Mucosa of stomach (tissue), 1 donor: ENCODE measurements around the gene ANKRD10.

Experiments
- H3K27me3 ChIP-seq: one replicate; pipeline ENCODE4 v1.7.0; 2013; ENCODE audit warnings: mild to moderate bottlenecking, low read length; ENCODE audit not compliant: control insufficient read depth, insufficient read depth
- H3K36me3 ChIP-seq: one replicate; pipeline ENCODE4 v1.7.0; 2013; ENCODE audit warnings: low read length; ENCODE audit not compliant: control insufficient read depth, insufficient read depth
- H3K4me1 ChIP-seq: one replicate; pipeline ENCODE4 v1.7.0; 2013; ENCODE audit warnings: mild to moderate bottlenecking, low read length; ENCODE audit not compliant: control insufficient read depth, insufficient read depth
- H3K4me3 ChIP-seq: one replicate; pipeline ENCODE4 v1.7.0; 2013; ENCODE audit warnings: low read length
- H3K9ac ChIP-seq: one replicate; pipeline ENCODE4 v1.7.0; 2013; ENCODE audit warnings: mild to moderate bottlenecking, low read length, moderate library complexity
- H3K9me3 ChIP-seq: one replicate; pipeline ENCODE4 v1.7.0; 2013; ENCODE audit warnings: mild to moderate bottlenecking, low read length, moderate library complexity; ENCODE audit not compliant: control insufficient read depth
- donor health status: Pancreatic carcinoma.

Gene ANKRD10

GRCh38 chr13:110942248-110942981, 27.5 kb upstream of the ANKRD10 start:
- Histone ChIP-seq H3K9ac (no peak overlapping the region), H3K36me3 (no peaks in the 10 kb centered on the region), H3K4me1 (peaks cover 15% of the 10 kb centered on the region), H3K9me3 (no peaks in the 10 kb centered on the region), H3K27me3 (no peaks in the 10 kb centered on the region), H3K4me3 (no peak overlapping the region)

- Histone ChIP-seq H3K4me3 (no peak overlapping the region), H3K27me3 (no peaks in the 10 kb centered on the region), H3K36me3 (no peaks in the 10 kb centered on the region), H3K4me1 (no peaks in the 10 kb centered on the region), H3K9ac (no peak overlapping the region), H3K9me3 (no peaks in the 10 kb centered on the region)
Observed at GRCh38 chr13:110938662-110939421, 24.0 kb upstream of the ANKRD10 start.

GRCh38 chr13:110937511-110938285, 22.8 kb upstream of the ANKRD10 start:
- peaks cover 6% of the 10 kb centered on the region for H3K9me3 ChIP-seq
- H3K4me1 ChIP-seq: no peaks in the 10 kb centered on the region
- no peaks in the 10 kb centered on the region for H3K36me3 ChIP-seq
- no peak overlapping the region for H3K4me3 ChIP-seq
- H3K9ac ChIP-seq: no peak overlapping the region
- no peaks in the 10 kb centered on the region for H3K27me3 ChIP-seq

GRCh38 chr13:110936519-110936918, 21.6 kb upstream of the ANKRD10 start:
- Histone ChIP-seq H3K9me3 (peaks cover 6% of the 10 kb centered on the region), H3K4me3 (no peak overlapping the region), H3K4me1 (no peaks in the 10 kb centered on the region), H3K27me3 (no peaks in the 10 kb centered on the region), H3K36me3 (no peaks in the 10 kb centered on the region), H3K9ac (no peak overlapping the region)

GRCh38 chr13:110932588-110932987, 17.7 kb upstream of the ANKRD10 start:
- Histone ChIP-seq H3K9ac (no peak overlapping the region), H3K9me3 (peaks cover 6% of the 10 kb centered on the region), H3K4me1 (no peaks in the 10 kb centered on the region), H3K27me3 (peaks cover 6% of the 10 kb centered on the region), H3K4me3 (no peak overlapping the region), H3K36me3 (no peaks in the 10 kb centered on the region)

GRCh38 chr13:110929104-110929777, 14.4 kb upstream of the ANKRD10 start:
- H3K36me3 ChIP-seq: no peaks in the 10 kb centered on the region
- no peaks in the 10 kb centered on the region for H3K4me1 ChIP-seq
- no peak overlapping the region for H3K9ac ChIP-seq
- H3K27me3 ChIP-seq: peaks cover 6% of the 10 kb centered on the region
- H3K9me3 ChIP-seq: peaks cover 6% of the 10 kb centered on the region
- no peak overlapping the region for H3K4me3 ChIP-seq

- Histone ChIP-seq H3K9me3 (no peaks in the 10 kb centered on the region), H3K4me3 (no peak overlapping the region), H3K36me3 (no peaks in the 10 kb centered on the region), H3K9ac (no peak overlapping the region), H3K4me1 (no peaks in the 10 kb centered on the region), H3K27me3 (peaks cover 14% of the 10 kb centered on the region)
Observed at GRCh38 chr13:110925023-110925612, 10.2 kb upstream of the ANKRD10 start.

GRCh38 chr13:110924639-110924934, 9.7 kb upstream of the ANKRD10 start:
- Histone ChIP-seq H3K9ac (no peak overlapping the region), H3K4me3 (no peak overlapping the region), H3K9me3 (no peaks in the 10 kb centered on the region), H3K36me3 (no peaks in the 10 kb centered on the region), H3K4me1 (no peaks in the 10 kb centered on the region), H3K27me3 (peaks cover 14% of the 10 kb centered on the region)

GRCh38 chr13:110923777-110924638, 9.1 kb upstream of the ANKRD10 start:
- no peak overlapping the region for H3K4me3 ChIP-seq
- no peaks in the 10 kb centered on the region for H3K36me3 ChIP-seq
- H3K4me1 ChIP-seq: no peaks in the 10 kb centered on the region
- no peak overlapping the region for H3K9ac ChIP-seq
- H3K9me3 ChIP-seq: no peaks in the 10 kb centered on the region
- H3K27me3 ChIP-seq: peaks cover 9% of the 10 kb centered on the region

- no peaks in the 10 kb centered on the region for H3K4me1 ChIP-seq
- no peak overlapping the region for H3K4me3 ChIP-seq
- no peak overlapping the region for H3K9ac ChIP-seq
- no peaks in the 10 kb centered on the region for H3K9me3 ChIP-seq
- H3K27me3 ChIP-seq: peaks cover 8% of the 10 kb centered on the region
- no peaks in the 10 kb centered on the region for H3K36me3 ChIP-seq
Observed at GRCh38 chr13:110923086-110923485, 8.2 kb upstream of the ANKRD10 start.

GRCh38 chr13:110922506-110922905, 7.6 kb upstream of the ANKRD10 start:
- Histone ChIP-seq H3K27me3 (peaks cover 8% of the 10 kb centered on the region), H3K4me3 (no peak overlapping the region), H3K9ac (no peak overlapping the region), H3K9me3 (no peaks in the 10 kb centered on the region), H3K36me3 (no peaks in the 10 kb centered on the region), H3K4me1 (no peaks in the 10 kb centered on the region)
